CD8-positive, alpha-beta memory T cell (primary cell): Measurements from ENCODE around the gene BRD4. TPM values are rescaled to one million over a fixed set of nuclear protein-coding genes. Genes with fewer than 3 reads are reported as not detected.

ENCODE experiments used
- CTCF ChIA-PET: fragments of 350-600 bp; sonication (Branson Sonifier 250); formaldehyde crosslinking; loops from one replicate; lab custom pipeline; 2021; ENCODE audit warnings: antibody characterized with exemption; lab: Charles Lee
- POLR2A ChIA-PET: fragments of 350-600 bp; sonication (Branson Sonifier 250); formaldehyde crosslinking; loops from one replicate; lab custom pipeline; 2021; ENCODE audit warnings: antibody characterized with exemption; lab: Charles Lee
- DNase-seq, 5 donors: peaks; one replicate each; pipeline versions ENCODE4 v3.0.0 to v3.0.0-alpha.2; 2020 to 2022; ENCODE audit warnings: mixed read lengths in 1 of 5
- H3K27ac ChIP-seq: one replicate; pipeline ENCODE4 v1.7.0; 2013; ENCODE audit warnings: low read depth, mild to moderate bottlenecking, low read length, moderate library complexity
- H3K27me3 ChIP-seq: 2 replicates; pipeline ENCODE4 v1.7.0; 2013; ENCODE audit warnings: low read length, mild to moderate bottlenecking; ENCODE audit not compliant: insufficient read depth, poor library complexity, severe bottlenecking
- H3K36me3 ChIP-seq: 2 replicates; pipeline ENCODE4 v1.7.0; 2013; ENCODE audit warnings: mild to moderate bottlenecking, low read length, moderate library complexity; ENCODE audit not compliant: insufficient read depth
- H3K4me1 ChIP-seq: 2 replicates; pipeline ENCODE4 v1.7.0; 2013; ENCODE audit warnings: mild to moderate bottlenecking, low read length, moderate library complexity; ENCODE audit not compliant: insufficient read depth
- H3K4me3 ChIP-seq: 2 replicates; pipeline ENCODE4 v1.7.0; 2013; ENCODE audit warnings: mild to moderate bottlenecking, low read length
- H3K9me3 ChIP-seq: 2 replicates; pipeline ENCODE4 v1.7.0; 2013; ENCODE audit warnings: mild to moderate bottlenecking, low read length
- H3K27ac Mint-ChIP-seq, 8 donors: one replicate each; pipeline ENCODE4 v1.8.0; 2020 to 2021; ENCODE audit warnings: mixed read lengths in 8 of 8, mild to moderate bottlenecking in 6 of 8, inconsistent platforms in 3 of 8, moderate library complexity in 3 of 8
- H3K27me3 Mint-ChIP-seq, 2 donors: one replicate each; pipeline ENCODE4 v1.8.0; 2020 to 2021; ENCODE audit warnings: mixed read lengths in 2 of 2, mild to moderate bottlenecking in 1 of 2, moderate library complexity in 1 of 2
- H3K36me3 Mint-ChIP-seq, 3 donors: one replicate each; pipeline ENCODE4 v1.8.0; 2020 to 2021; ENCODE audit warnings: mixed read lengths in 3 of 3, inconsistent platforms in 1 of 3, mild to moderate bottlenecking in 1 of 3
- H3K4me1 Mint-ChIP-seq, 3 donors: one replicate each; pipeline ENCODE4 v1.8.0; 2020 to 2021; ENCODE audit warnings: mixed read lengths in 3 of 3, inconsistent platforms in 1 of 3, mild to moderate bottlenecking in 1 of 3
- H3K4me3 Mint-ChIP-seq, 7 donors: one replicate each; pipeline ENCODE4 v1.8.0; 2020 to 2021; ENCODE audit warnings: mixed read lengths in 7 of 7, mild to moderate bottlenecking in 6 of 7, moderate library complexity in 4 of 7, inconsistent platforms in 2 of 7
- H3K9me3 Mint-ChIP-seq, 5 donors: one replicate each; pipeline ENCODE4 v1.8.0; 2020 to 2022; ENCODE audit warnings: mixed read lengths in 5 of 5, mild to moderate bottlenecking in 3 of 5, moderate library complexity in 2 of 5, inconsistent platforms in 1 of 5
- polyA plus RNA-seq: library from polyadenylated mRNA; unstranded; fragments of 300-500 nt; fragmentation: Illumina TruSeq; gene quantifications from one replicate; pipeline ENCODE4 v1.2.3, GENCODE V29; 2021
- total RNA-seq, 2 experiments: library from RNA; stranded (reverse); gene quantifications; one replicate each; pipeline ENCODE4 v1.2.3, GENCODE V29; 2021

The BRD4 gene
- total and polyA plus RNA-seq, 3 experiments from 2014 or later: 35.3 to 109 (median 101) TPM

DNA sequence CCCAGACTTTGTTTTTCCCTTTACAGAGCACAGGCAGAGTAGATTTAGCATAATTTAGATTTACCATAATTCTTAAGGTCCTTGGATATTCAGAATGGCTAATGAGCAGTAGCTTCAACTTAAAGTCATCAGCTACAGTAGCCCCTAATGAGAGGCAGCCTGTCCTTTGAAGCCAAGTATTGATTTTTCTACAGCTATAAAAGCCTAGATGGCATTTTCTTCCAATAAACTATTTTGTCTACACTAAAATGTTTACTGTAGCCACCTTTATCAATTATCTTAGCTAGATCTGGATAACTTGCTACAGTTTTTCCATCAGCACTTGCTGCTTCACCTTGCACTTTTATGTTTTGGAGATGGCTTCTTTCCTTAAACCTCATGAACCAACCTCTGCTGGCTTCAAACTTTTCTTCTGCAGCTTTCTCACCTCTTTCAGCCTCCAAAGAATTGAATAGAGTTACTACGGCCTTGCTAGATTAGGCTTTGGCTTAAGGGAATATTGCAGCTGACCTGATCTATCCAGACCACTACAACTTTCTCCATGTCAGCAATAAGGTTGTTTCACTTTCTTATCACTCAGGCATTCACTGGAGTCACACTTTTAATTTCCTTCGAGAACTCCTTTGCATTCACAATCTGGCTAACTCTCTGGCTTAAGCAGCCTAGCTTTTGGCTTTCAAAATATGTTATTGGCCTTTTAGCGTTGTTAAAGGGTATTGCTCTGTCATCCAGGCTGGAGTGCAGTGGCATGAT, 26.6 kb downstream of the BRD4 start:
- ChIA-PET POLR2A (no interaction called here), CTCF (no interaction called here)
- Histone ChIP-seq H3K4me3 (no peak overlapping the region), H3K27me3 (no peaks in the 10 kb centered on the region), H3K9me3 (no peaks in the 10 kb centered on the region), H3K4me1 (peaks cover 71% of the 10 kb centered on the region), H3K27ac (no peak overlapping the region), H3K36me3 (no peaks in the 10 kb centered on the region)
- H3K9me3 Mint-ChIP-seq: no peaks in the 10 kb centered on the region
- H3K4me1 Mint-ChIP-seq: peaks cover 69 to 88% (median 83%) of the 10 kb centered on the region in 3 donors
- no peak for DNase-seq
- H3K27ac Mint-ChIP-seq: peak overlapping the region in 4 of 8 donors; percentile 20 to 49 (median 43)
- peaks cover 0 to 4% (median 0%) of the 10 kb centered on the region in 3 donors for H3K36me3 Mint-ChIP-seq
- H3K27me3 Mint-ChIP-seq: peaks cover 0 to 1% of the 10 kb centered on the region in 2 donors
- H3K4me3 Mint-ChIP-seq: peak overlapping the region in 6 of 7 donors; percentile 7 to 69 (median 42)

DNA sequence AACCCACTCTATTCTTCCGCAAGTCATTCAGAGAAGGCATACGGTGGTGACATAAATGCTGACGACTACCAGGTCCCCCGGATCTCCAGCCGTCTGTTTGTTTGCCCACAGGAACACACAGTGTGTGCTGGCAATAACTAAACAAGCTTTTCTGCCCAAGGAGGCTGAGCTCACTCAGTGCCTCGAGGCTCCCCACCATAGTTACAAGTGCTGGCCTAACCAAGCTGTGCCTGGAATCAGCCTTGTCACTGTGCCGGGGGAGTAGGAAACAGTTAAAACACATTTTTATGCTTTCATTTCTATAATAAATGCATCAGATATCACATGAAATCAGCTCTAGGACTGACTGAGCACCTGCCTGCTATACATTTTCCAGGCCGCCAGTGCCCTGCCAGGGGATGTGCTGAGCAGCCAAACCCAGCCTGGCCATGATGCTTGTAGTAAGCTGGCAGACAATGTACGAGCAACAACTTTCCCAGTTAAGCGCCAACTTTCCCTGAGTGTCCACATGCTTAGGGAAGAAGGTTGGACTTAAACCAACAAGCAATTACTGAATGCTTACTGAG, 28.1 kb downstream of the BRD4 start:
- H3K27ac Mint-ChIP-seq: peak overlapping the region; percentile 15 to 97 (median 60)
- POLR2A ChIA-PET: interaction anchor here (0.6 kb wide), 1 partner anchor 202 kb away, joined by 3 read pairs; no protein-coding TSS in a partner anchor
- peaks cover 0 to 1% of the 10 kb centered on the region in 2 donors for H3K27me3 Mint-ChIP-seq
- H3K4me3 ChIP-seq: no peak overlapping the region
- DNase-seq: no peak
- CTCF ChIA-PET: interaction anchor here (1.1 kb wide), 1 partner anchor 36 kb away, joined by 3 read pairs; no protein-coding TSS in a partner anchor
- no peaks in the 10 kb centered on the region for H3K9me3 Mint-ChIP-seq
- peaks cover 0 to 7% (median 0%) of the 10 kb centered on the region in 3 donors for H3K36me3 Mint-ChIP-seq
- H3K9me3 ChIP-seq: no peaks in the 10 kb centered on the region
- peaks cover 70 to 90% (median 83%) of the 10 kb centered on the region in 3 donors for H3K4me1 Mint-ChIP-seq
- H3K27me3 ChIP-seq: no peaks in the 10 kb centered on the region
- H3K4me3 Mint-ChIP-seq: peak overlapping the region in 6 of 7 donors; percentile 27 to 86 (median 61)
- H3K4me1 ChIP-seq: peaks cover 76% of the 10 kb centered on the region
- no peak overlapping the region for H3K27ac ChIP-seq
- H3K36me3 ChIP-seq: no peaks in the 10 kb centered on the region

DNA sequence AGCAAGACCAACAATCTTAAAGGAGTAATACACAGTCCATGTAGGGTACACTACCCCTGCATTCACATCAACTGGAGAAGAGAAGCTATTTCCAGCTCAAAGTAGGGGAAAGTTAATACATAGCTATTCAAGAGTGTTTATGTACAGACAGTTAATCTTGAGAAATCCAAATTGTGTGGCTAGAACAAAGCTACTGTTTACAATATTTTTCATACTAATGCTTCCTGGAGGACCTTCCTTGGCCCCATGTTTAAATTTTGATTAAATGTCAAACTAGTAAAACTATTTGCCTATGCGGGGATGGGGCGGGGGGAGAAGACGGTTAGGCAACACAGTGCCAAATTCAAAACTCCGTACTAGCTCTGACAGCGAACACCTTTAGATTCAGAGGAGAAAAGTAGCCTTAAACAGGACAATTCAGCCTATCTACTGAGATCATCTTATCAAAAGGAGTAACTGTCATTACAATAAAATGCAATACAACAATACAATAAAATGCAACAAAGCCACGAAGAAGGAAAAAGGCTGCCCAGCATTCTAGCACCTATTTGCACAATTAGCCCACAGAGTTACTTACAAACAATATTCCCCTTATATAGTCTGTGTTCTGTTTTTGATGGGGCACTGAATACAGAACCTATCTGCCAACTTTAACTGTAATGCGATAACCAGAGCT, 29.1 kb downstream of the BRD4 start:
- Histone ChIP-seq H3K27ac (no peak overlapping the region), H3K27me3 (no peaks in the 10 kb centered on the region), H3K4me1 (peaks cover 86% of the 10 kb centered on the region), H3K9me3 (no peaks in the 10 kb centered on the region), H3K36me3 (no peaks in the 10 kb centered on the region), H3K4me3 (no peak overlapping the region)
- Mint-ChIP-seq H3K27ac (peak overlapping the region in 7 of 8 donors; percentile 15 to 97 (median 77)), H3K4me1 (peaks cover 79 to 92% (median 88%) of the 10 kb centered on the region in 3 donors), H3K36me3 (peaks cover 0 to 7% (median 0%) of the 10 kb centered on the region in 3 donors), H3K4me3 (peak overlapping the region; percentile 27 to 74 (median 61)), H3K27me3 (peaks cover 0 to 1% of the 10 kb centered on the region in 2 donors), H3K9me3 (no peaks in the 10 kb centered on the region)
- CTCF ChIA-PET: no interaction called here
- POLR2A ChIA-PET: no interaction called here
- no peak for DNase-seq

DNA sequence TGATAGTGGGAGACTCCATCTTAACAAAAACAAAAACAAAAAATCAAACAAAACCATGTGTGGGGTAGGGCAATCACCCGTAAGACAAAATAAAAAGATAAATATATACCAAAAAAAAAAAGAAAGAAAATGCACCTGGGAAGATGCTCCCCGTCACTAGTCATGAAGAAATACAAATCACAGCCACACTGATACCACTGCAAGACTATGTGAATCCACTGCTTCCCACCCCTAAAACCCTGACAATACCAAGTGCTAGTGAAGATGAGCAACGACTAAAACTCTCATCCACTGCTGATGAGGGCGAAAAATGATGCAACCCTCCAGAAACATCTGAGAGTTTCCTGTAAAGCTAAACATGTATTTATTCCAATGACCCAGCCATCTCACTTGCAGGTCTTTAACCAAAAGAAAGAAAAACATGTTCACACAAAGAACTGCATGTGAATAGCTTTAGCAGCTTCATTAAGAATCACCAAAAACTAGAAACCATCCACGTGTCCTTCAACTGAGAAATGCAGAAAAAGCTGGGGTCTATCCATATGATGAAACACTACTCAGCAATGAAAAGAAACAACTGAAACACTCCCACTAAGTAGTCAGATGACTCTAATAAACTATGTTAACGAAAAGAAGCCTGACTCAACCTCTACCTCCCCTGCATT, 31.7 kb downstream of the BRD4 start:
- peak overlapping the region; percentile 10 to 75 (median 61) for H3K4me3 Mint-ChIP-seq
- peak overlapping the region in 7 of 8 donors; percentile 45 to 71 (median 69) for H3K27ac Mint-ChIP-seq
- H3K9me3 Mint-ChIP-seq: no peaks in the 10 kb centered on the region
- peaks cover 90% of the 10 kb centered on the region for H3K4me1 ChIP-seq
- H3K27me3 ChIP-seq: no peaks in the 10 kb centered on the region
- no peaks in the 10 kb centered on the region for H3K9me3 ChIP-seq
- CTCF ChIA-PET: no interaction called here
- H3K27ac ChIP-seq: peak overlapping the region; percentile 5
- no peak for DNase-seq
- H3K27me3 Mint-ChIP-seq: no peaks in the 10 kb centered on the region
- H3K4me1 Mint-ChIP-seq: peaks cover 84 to 96% (median 92%) of the 10 kb centered on the region in 3 donors
- no peak overlapping the region for H3K4me3 ChIP-seq
- peaks cover 0 to 22% (median 1%) of the 10 kb centered on the region in 3 donors for H3K36me3 Mint-ChIP-seq
- no peaks in the 10 kb centered on the region for H3K36me3 ChIP-seq
- POLR2A ChIA-PET: no interaction called here

DNA sequence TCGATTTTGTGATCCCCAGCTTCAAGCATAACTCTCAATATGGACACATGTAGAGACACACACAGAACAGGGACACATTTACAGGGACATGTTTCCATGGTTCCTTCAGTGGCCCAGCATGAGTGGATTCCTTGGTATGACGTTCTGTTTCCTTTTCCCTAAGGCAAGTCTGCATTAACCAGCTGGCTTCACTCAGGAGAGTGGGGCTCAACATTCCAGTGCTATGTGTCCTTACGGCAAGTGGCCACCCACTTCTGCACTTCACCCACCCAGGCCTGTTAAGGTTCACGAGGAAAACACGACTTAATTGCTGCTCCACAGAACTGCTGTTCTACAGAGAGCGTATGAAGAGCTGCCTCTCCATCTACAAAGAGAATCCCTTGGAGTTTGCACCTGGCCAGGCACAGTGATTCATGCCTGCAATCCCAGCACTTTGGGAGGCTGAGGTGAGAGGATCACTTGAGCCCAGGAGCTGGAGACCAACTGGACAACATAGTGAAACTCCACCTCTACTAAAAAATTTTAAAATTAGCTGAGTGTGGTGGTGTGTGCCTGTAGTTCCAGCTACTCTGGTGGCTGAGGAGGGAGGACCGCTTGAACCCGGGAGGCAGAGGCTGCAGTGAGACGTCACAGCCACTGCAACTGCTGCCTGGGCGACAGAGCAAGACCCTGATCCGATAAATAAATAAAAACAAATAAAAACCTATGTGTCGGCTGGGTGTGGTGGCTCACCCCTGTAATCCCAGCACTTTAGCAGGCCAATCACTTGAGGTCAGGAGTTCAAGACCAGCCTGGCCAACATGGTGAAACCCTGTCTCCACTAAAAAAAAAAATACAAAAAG, 32.5 kb downstream of the BRD4 start:
- Mint-ChIP-seq H3K4me3 (peak overlapping the region in 6 of 7 donors; percentile 8 to 73 (median 62)), H3K4me1 (peaks cover 85 to 97% (median 93%) of the 10 kb centered on the region in 3 donors), H3K9me3 (no peaks in the 10 kb centered on the region), H3K27ac (peak overlapping the region in 7 of 8 donors; percentile 14 to 89 (median 47)), H3K27me3 (no peaks in the 10 kb centered on the region), H3K36me3 (peaks cover 0 to 29% (median 1%) of the 10 kb centered on the region in 3 donors)
- ChIA-PET CTCF (no interaction called here), POLR2A (no interaction called here)
- no peaks in the 10 kb centered on the region for H3K9me3 ChIP-seq
- H3K27me3 ChIP-seq: no peaks in the 10 kb centered on the region
- no peaks in the 10 kb centered on the region for H3K36me3 ChIP-seq
- DNase-seq: no peak
- peaks cover 90% of the 10 kb centered on the region for H3K4me1 ChIP-seq
- H3K4me3 ChIP-seq: no peak overlapping the region
- peak overlapping the region; percentile 5 for H3K27ac ChIP-seq

DNA sequence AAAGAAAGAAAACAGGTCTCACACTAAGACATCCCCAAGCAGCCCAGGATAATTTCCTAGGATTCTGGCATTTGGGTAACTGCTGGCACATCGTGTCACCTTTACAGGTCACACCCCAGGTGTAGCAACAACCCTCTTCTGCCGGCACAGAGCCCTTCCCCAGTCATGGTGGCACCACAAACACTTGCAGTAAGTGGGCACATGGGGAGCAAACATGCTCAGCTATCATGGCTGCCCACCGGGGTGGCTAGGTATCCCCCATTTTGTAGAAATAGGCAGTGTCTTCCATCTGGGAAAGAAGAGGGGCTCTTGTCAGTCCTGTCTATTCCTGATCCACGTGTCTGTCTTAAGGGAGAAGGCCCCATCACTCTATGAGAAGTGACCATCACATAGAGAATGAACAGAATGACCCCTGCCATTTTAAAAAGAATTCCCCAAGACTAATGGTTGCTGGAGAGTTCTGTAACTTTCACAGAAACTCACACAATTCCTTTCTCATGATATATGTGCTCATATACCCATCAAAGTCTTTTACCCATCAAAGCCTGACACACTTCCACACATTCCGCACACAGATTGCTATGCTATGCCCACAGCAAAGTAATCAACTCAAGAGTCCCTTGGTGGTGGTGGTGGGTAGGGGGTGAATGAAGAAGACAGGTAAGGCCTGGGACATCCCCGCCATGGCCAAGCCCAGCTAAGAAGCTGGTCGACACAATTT, 33.3 kb downstream of the BRD4 start:
- DNase-seq: no peak
- H3K4me1 Mint-ChIP-seq: peaks cover 85 to 97% (median 93%) of the 10 kb centered on the region in 3 donors
- Histone ChIP-seq H3K4me1 (peaks cover 90% of the 10 kb centered on the region), H3K27ac (no peak overlapping the region), H3K4me3 (no peak overlapping the region), H3K9me3 (no peaks in the 10 kb centered on the region), H3K36me3 (no peaks in the 10 kb centered on the region), H3K27me3 (no peaks in the 10 kb centered on the region)
- H3K27me3 Mint-ChIP-seq: no peaks in the 10 kb centered on the region
- no peaks in the 10 kb centered on the region for H3K9me3 Mint-ChIP-seq
- H3K36me3 Mint-ChIP-seq: peaks cover 0 to 31% (median 1%) of the 10 kb centered on the region in 3 donors
- H3K27ac Mint-ChIP-seq: peak overlapping the region; percentile 29 to 86 (median 67)
- ChIA-PET POLR2A (interaction anchor here (0.6 to 1.5 kb wide), 4 partner anchors 11 to 777 kb away, joined by 3 to 5 read pairs (median 4); no protein-coding TSS in a partner anchor), CTCF (no interaction called here)
- peak overlapping the region; percentile 42 to 73 (median 49) for H3K4me3 Mint-ChIP-seq
